ENCODE measurements around the gene TRIP10. TPM values are rescaled to one million over a fixed set of nuclear protein-coding genes. Genes with fewer than 3 reads are reported as not detected.

Gene TRIP10
- total and polyA plus RNA-seq, 2 of the 8 experiments (the other 6 are each of a cell fraction or from before 2014, with no cell fraction given) = 27.8 to 69.5 TPM

DNA sequence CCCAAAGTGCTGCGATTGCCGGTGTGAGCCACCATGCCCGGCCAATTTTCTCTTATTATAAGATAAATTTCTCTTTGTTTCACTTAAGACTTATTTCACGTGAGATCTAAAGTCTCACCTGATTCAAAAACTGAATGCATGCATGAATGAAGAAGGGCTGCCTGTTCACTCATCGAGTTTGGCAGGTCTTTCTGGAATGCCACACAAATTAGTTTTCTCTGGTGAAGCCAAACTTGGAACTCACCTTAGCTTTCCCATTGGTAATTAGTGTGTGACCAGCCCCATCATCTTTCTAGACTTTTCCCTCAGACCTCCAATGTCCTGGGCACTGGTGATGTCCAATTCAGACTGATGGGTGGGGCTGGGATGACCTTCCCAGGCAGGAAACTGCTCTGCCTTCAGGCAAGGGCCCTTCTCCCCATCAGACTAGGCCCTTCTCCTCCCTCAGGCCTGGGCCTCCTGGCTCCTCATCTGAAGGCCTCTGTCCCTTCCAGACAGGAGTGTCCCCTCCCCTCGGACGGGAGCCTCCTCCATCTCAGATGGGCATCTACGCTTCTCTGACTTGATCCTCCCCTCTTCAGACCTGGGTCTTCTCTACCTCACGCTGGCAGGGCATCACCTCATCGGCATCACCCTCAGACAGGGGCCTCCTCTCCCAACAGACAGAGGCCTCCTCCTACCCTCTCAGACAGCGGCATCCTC lies 33.4 kb upstream of the TRIP10 start (continued):
- TF ChIP-seq, protein P1, sequence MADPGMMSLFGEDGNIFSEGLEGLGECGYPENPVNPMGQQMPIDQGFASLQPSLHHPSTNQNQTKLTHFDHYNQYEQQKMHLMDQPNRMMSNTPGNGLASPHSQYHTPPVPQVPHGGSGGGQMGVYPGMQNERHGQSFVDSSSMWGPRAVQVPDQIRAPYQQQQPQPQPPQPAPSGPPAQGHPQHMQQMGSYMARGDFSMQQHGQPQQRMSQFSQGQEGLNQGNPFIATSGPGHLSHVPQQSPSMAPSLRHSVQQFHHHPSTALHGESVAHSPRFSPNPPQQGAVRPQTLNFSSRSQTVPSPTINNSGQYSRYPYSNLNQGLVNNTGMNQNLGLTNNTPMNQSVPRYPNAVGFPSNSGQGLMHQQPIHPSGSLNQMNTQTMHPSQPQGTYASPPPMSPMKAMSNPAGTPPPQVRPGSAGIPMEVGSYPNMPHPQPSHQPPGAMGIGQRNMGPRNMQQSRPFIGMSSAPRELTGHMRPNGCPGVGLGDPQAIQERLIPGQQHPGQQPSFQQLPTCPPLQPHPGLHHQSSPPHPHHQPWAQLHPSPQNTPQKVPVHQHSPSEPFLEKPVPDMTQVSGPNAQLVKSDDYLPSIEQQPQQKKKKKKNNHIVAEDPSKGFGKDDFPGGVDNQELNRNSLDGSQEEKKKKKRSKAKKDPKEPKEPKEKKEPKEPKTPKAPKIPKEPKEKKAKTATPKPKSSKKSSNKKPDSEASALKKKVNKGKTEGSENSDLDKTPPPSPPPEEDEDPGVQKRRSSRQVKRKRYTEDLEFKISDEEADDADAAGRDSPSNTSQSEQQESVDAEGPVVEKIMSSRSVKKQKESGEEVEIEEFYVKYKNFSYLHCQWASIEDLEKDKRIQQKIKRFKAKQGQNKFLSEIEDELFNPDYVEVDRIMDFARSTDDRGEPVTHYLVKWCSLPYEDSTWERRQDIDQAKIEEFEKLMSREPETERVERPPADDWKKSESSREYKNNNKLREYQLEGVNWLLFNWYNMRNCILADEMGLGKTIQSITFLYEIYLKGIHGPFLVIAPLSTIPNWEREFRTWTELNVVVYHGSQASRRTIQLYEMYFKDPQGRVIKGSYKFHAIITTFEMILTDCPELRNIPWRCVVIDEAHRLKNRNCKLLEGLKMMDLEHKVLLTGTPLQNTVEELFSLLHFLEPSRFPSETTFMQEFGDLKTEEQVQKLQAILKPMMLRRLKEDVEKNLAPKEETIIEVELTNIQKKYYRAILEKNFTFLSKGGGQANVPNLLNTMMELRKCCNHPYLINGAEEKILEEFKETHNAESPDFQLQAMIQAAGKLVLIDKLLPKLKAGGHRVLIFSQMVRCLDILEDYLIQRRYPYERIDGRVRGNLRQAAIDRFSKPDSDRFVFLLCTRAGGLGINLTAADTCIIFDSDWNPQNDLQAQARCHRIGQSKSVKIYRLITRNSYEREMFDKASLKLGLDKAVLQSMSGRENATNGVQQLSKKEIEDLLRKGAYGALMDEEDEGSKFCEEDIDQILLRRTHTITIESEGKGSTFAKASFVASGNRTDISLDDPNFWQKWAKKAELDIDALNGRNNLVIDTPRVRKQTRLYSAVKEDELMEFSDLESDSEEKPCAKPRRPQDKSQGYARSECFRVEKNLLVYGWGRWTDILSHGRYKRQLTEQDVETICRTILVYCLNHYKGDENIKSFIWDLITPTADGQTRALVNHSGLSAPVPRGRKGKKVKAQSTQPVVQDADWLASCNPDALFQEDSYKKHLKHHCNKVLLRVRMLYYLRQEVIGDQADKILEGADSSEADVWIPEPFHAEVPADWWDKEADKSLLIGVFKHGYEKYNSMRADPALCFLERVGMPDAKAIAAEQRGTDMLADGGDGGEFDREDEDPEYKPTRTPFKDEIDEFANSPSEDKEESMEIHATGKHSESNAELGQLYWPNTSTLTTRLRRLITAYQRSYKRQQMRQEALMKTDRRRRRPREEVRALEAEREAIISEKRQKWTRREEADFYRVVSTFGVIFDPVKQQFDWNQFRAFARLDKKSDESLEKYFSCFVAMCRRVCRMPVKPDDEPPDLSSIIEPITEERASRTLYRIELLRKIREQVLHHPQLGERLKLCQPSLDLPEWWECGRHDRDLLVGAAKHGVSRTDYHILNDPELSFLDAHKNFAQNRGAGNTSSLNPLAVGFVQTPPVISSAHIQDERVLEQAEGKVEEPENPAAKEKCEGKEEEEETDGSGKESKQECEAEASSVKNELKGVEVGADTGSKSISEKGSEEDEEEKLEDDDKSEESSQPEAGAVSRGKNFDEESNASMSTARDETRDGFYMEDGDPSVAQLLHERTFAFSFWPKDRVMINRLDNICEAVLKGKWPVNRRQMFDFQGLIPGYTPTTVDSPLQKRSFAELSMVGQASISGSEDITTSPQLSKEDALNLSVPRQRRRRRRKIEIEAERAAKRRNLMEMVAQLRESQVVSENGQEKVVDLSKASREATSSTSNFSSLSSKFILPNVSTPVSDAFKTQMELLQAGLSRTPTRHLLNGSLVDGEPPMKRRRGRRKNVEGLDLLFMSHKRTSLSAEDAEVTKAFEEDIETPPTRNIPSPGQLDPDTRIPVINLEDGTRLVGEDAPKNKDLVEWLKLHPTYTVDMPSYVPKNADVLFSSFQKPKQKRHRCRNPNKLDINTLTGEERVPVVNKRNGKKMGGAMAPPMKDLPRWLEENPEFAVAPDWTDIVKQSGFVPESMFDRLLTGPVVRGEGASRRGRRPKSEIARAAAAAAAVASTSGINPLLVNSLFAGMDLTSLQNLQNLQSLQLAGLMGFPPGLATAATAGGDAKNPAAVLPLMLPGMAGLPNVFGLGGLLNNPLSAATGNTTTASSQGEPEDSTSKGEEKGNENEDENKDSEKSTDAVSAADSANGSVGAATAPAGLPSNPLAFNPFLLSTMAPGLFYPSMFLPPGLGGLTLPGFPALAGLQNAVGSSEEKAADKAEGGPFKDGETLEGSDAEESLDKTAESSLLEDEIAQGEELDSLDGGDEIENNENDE (IDR thresholded peaks at IDR 0.05; ENCODE audit: insufficient replicate concordance, low read length) = no peak
- TF ChIP-seq EZH2 (IDR thresholded peaks at IDR 0.05; ENCODE audit: low read depth, low read length, severe bottlenecking) (no peak), RAD21 (IDR thresholded peaks at IDR 0.05 in 1 of 2, conservative IDR thresholded peaks at IDR 0.05 in 1 of 2; ENCODE audit: low read depth in 2 of 2, low read length in 2 of 2) (no peak), SAP30 (IDR thresholded peaks at IDR 0.05; ENCODE audit: insufficient read depth, insufficient replicate concordance, low read length) (no peak), SIN3A (conservative IDR thresholded peaks at IDR 0.05 in 1 of 2, IDR thresholded peaks at IDR 0.05 in 1 of 2; ENCODE audit: low read depth in 1 of 2, low read length in 2 of 2) (no peak), CEBPB (IDR thresholded peaks at IDR 0.05; ENCODE audit: low read depth, low read length) (no peak), SP2 (IDR thresholded peaks at IDR 0.05; ENCODE audit: low read length) (no peak), CREB1 (IDR thresholded peaks at IDR 0.05) (no peak), CHD1 (IDR thresholded peaks at IDR 0.05; ENCODE audit: low read depth, low read length) (no peak)
